Tibial artery (tissue), 4 donors: Measurements from ENCODE around the gene SH3RF3.

Experiments
- DNase-seq, 2 donors: peaks; one replicate each; pipeline ENCODE4 v3.0.0-alpha.2; 2019
- H3K27ac ChIP-seq, 2 donors: fragments of 200-600 bp; sonication (generic) in 1 of 2; 1 replicate in 1 of 2; 2 replicates in 1 of 2; pipeline ENCODE4 v1.5.1; 2018 to 2019; ENCODE audit warnings: mild to moderate bottlenecking in 1 of 2
- H3K27me3 ChIP-seq, 2 donors: fragments of 200-600 bp; sonication (generic) in 1 of 2; one replicate each; pipeline versions ENCODE4 v1.5.1 to v1.6.0; 2016 to 2019
- H3K36me3 ChIP-seq, 3 donors: fragments of 200-600 bp; sonication (generic) in 2 of 3; one replicate each; pipeline ENCODE4 v1.5.1; 2016 to 2019; ENCODE audit warnings: mild to moderate bottlenecking in 2 of 3
- H3K4me1 ChIP-seq, 4 donors: fragments of 200-600 bp; sonication (generic) in 2 of 4; 1 replicate in 3 of 4; 2 replicates in 1 of 4; pipeline ENCODE4 v1.5.1; 2016 to 2019
- H3K4me3 ChIP-seq, 2 donors: fragments of 200-600 bp; sonication (generic) in 1 of 2; 1 replicate in 1 of 2; 2 replicates in 1 of 2; pipeline ENCODE4 v1.5.1; 2018 to 2019; ENCODE audit warnings: mild to moderate bottlenecking in 2 of 2
- H3K9me3 ChIP-seq, 3 donors: fragments of 200-600 bp; sonication (generic) in 1 of 3; one replicate each; pipeline ENCODE4 v1.5.1; 2016 to 2019
- intact Hi-C: fragments of 100-400 bp; cut with DNase I; formaldehyde crosslinking; loops from one replicate; pipeline ENCODE4 v1.15.0; 2023; ENCODE audit warnings: low total_unique reads
- TF ChIP-seq, protein P1 (sequence below), 2 experiments: fragments of 200-600 bp in 1 of 2; fragments of 450-650 bp in 1 of 2; IDR thresholded peaks; one replicate each; pipeline ENCODE4 v1.5.1; 2017 to 2019; ENCODE audit warnings: antibody characterized with exemption in 2 of 2, mild to moderate bottlenecking in 1 of 2, moderate library complexity in 1 of 2

Gene SH3RF3

DNA sequence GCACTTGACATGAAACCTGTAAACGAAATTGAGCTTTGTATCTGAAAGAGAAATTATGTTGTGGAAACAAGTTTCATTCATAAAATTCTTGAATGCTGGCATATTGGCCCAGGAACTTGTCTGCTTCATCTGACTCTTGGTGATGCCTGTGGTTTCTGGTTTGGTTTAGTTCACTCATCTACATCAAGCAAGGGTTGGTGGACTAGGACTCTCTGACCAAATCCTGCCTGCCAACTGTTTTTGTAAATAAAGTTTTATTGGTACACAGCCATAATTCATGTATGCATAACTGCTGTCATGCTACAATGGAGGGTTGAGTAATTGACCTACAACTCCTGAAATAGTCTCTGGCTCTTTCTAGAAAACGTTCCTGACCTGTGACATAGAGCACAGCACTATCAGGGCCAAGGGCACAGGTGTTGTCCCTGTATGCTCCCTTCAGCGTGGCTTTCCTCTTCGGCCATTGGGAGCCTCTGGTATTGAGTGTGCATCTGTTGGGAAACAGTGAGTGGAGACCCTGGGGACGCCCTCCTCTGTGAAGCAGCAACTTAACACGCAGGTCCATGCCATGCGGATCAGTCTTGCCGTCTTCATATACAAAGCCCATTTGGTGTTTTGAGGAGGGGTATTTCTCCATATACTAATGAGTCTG, 226.3 kb downstream of the SH3RF3 start:
- no peak for DNase-seq
- Histone ChIP-seq H3K4me3 (no peak overlapping the region), H3K9me3 (no peaks in the 10 kb centered on the region), H3K27me3 (no peaks in the 10 kb centered on the region), H3K4me1 (peaks cover 0 to 20% (median 10%) of the 10 kb centered on the region in 4 donors), H3K27ac (no peak overlapping the region), H3K36me3 (peaks cover 0 to 8% (median 0%) of the 10 kb centered on the region in 3 donors)
- TF ChIP-seq, protein P1, sequence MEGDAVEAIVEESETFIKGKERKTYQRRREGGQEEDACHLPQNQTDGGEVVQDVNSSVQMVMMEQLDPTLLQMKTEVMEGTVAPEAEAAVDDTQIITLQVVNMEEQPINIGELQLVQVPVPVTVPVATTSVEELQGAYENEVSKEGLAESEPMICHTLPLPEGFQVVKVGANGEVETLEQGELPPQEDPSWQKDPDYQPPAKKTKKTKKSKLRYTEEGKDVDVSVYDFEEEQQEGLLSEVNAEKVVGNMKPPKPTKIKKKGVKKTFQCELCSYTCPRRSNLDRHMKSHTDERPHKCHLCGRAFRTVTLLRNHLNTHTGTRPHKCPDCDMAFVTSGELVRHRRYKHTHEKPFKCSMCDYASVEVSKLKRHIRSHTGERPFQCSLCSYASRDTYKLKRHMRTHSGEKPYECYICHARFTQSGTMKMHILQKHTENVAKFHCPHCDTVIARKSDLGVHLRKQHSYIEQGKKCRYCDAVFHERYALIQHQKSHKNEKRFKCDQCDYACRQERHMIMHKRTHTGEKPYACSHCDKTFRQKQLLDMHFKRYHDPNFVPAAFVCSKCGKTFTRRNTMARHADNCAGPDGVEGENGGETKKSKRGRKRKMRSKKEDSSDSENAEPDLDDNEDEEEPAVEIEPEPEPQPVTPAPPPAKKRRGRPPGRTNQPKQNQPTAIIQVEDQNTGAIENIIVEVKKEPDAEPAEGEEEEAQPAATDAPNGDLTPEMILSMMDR (IDR thresholded peaks at IDR 0.05): no peak
- intact Hi-C loops: no loop called here

- Histone ChIP-seq H3K27ac (no peak overlapping the region), H3K27me3 (no peaks in the 10 kb centered on the region), H3K9me3 (peaks cover 0 to 7% (median 0%) of the 10 kb centered on the region in 3 donors), H3K4me1 (peaks cover 0 to 9% (median 1%) of the 10 kb centered on the region in 4 donors), H3K4me3 (no peak overlapping the region), H3K36me3 (peaks cover 0 to 8% (median 0%) of the 10 kb centered on the region in 3 donors)
- TF ChIP-seq, protein P1 (IDR thresholded peaks at IDR 0.05): no peak
- intact Hi-C loops: no loop called here
- DNase-seq: no peak
These were observed 227.5 kb downstream of the SH3RF3 start for GRCh38 chr2:109356324-109357035.

GRCh38 chr2:109364217-109364616, 235.2 kb downstream of the SH3RF3 start:
- TF ChIP-seq, protein P1 (IDR thresholded peaks at IDR 0.05): no peak
- intact Hi-C loops: no loop called here
- Histone ChIP-seq H3K9me3 (peaks cover 0 to 7% (median 0%) of the 10 kb centered on the region in 3 donors), H3K4me3 (no peak overlapping the region), H3K4me1 (peaks cover 0 to 20% (median 0%) of the 10 kb centered on the region in 4 donors), H3K27ac (no peak overlapping the region), H3K36me3 (no peaks in the 10 kb centered on the region), H3K27me3 (no peaks in the 10 kb centered on the region)
- no peak for DNase-seq

- DNase-seq: no peak
- Histone ChIP-seq H3K4me1 (peaks cover 0 to 20% (median 0%) of the 10 kb centered on the region in 4 donors), H3K9me3 (peaks cover 0 to 7% (median 0%) of the 10 kb centered on the region in 3 donors), H3K27me3 (no peaks in the 10 kb centered on the region), H3K27ac (no peak overlapping the region), H3K4me3 (no peak overlapping the region), H3K36me3 (no peaks in the 10 kb centered on the region)
- intact Hi-C loops: no loop called here
- TF ChIP-seq, protein P1 (IDR thresholded peaks at IDR 0.05): no peak
These were observed 236.1 kb downstream of the SH3RF3 start for GRCh38 chr2:109365131-109365530.

GRCh38 chr2:109367683-109368082, 238.7 kb downstream of the SH3RF3 start:
- no peak overlapping the region for H3K27ac ChIP-seq
- H3K36me3 ChIP-seq: peaks cover 11 to 13% (median 12%) of the 10 kb centered on the region in 3 donors
- intact Hi-C loops: no loop called here
- TF ChIP-seq, protein P1 (IDR thresholded peaks at IDR 0.05): no peak
- no peak for DNase-seq
- H3K4me1 ChIP-seq: peaks cover 0 to 20% (median 0%) of the 10 kb centered on the region in 4 donors
- no peaks in the 10 kb centered on the region for H3K9me3 ChIP-seq
- H3K4me3 ChIP-seq: no peak overlapping the region
- H3K27me3 ChIP-seq: no peaks in the 10 kb centered on the region
